Astrocyte (in vitro differentiated cells and primary cell): ENCODE data around the gene ENTR1. TPM values are rescaled to one million over a fixed set of nuclear protein-coding genes. Genes with fewer than 3 reads are reported as not detected.

Experiments used
- DNase-seq: peaks from one replicate; pipeline ENCODE4 v3.0.0-alpha.2; 2010; ENCODE audit warnings: low read depth
- FAIRE-seq: peaks from 2 replicates; lab custom pipeline; 2011; peaks lifted over from hg19 to GRCh38; lab: Jason Lieb, UNC
- H2AFZ ChIP-seq: 2 replicates; pipeline ENCODE4 v1.6.0; 2012; ENCODE audit warnings: low read depth, low read length, inconsistent platforms
- H3K27ac ChIP-seq: 2 replicates; pipeline ENCODE4 v1.5.1; 2011; ENCODE audit warnings: low read depth, low read length, inconsistent platforms
- H3K27me3 ChIP-seq: 2 replicates; pipeline ENCODE4 v1.6.0; 2011; ENCODE audit warnings: low read length, inconsistent platforms; ENCODE audit not compliant: insufficient read depth
- H3K36me3 ChIP-seq: 2 replicates; pipeline ENCODE4 v1.5.1; 2011; ENCODE audit warnings: low read length, inconsistent platforms; ENCODE audit not compliant: insufficient read depth
- H3K4me1 ChIP-seq: 2 replicates; pipeline ENCODE4 v1.5.1; 2011; ENCODE audit warnings: low read length, inconsistent platforms; ENCODE audit not compliant: insufficient read depth
- H3K4me2 ChIP-seq: 2 replicates; pipeline ENCODE4 v1.6.0; 2012; ENCODE audit warnings: low read length, inconsistent platforms
- H3K4me3 ChIP-seq: 2 replicates; pipeline ENCODE4 v1.5.1; 2011; ENCODE audit warnings: low read depth, mild to moderate bottlenecking, low read length, inconsistent platforms; ENCODE audit not compliant: insufficient read depth
- H3K79me2 ChIP-seq: 2 replicates; pipeline ENCODE4 v1.6.0; 2012; ENCODE audit warnings: mild to moderate bottlenecking, low read length, inconsistent platforms; ENCODE audit not compliant: insufficient read depth
- H3K9ac ChIP-seq: 2 replicates; pipeline ENCODE4 v1.6.0; 2012; ENCODE audit warnings: mild to moderate bottlenecking, low read length, inconsistent platforms
- H3K9me3 ChIP-seq: 2 replicates; pipeline ENCODE4 v1.5.1; 2012; ENCODE audit warnings: low read depth, mild to moderate bottlenecking, low read length, inconsistent platforms; ENCODE audit not compliant: insufficient read depth
- H4K20me1 ChIP-seq: 2 replicates; pipeline ENCODE4 v1.6.0; 2012; ENCODE audit warnings: low read length, inconsistent platforms; ENCODE audit not compliant: insufficient read depth
- H3K27ac Mint-ChIP-seq: one replicate; pipeline ENCODE4 v1.8.0; 2021; ENCODE audit warnings: mild to moderate bottlenecking, mixed read lengths; ENCODE audit not compliant: unreplicated experiment
- H3K27me3 Mint-ChIP-seq: one replicate; pipeline ENCODE4 v1.8.0; 2021; ENCODE audit warnings: low read depth, mixed read lengths; ENCODE audit not compliant: unreplicated experiment
- H3K36me3 Mint-ChIP-seq: one replicate; pipeline ENCODE4 v1.8.0; 2021; ENCODE audit warnings: low read depth, mixed read lengths; ENCODE audit not compliant: unreplicated experiment
- H3K4me1 Mint-ChIP-seq: one replicate; pipeline ENCODE4 v1.8.0; 2021; ENCODE audit warnings: low read depth, mixed read lengths; ENCODE audit not compliant: unreplicated experiment
- H3K4me3 Mint-ChIP-seq: one replicate; pipeline ENCODE4 v1.8.0; 2021; ENCODE audit warnings: mild to moderate bottlenecking, moderate library complexity, mixed read lengths; ENCODE audit not compliant: unreplicated experiment
- H3K9me3 Mint-ChIP-seq: one replicate; pipeline ENCODE4 v1.8.0; 2021; ENCODE audit warnings: mild to moderate bottlenecking, mixed read lengths; ENCODE audit not compliant: unreplicated experiment
- CTCF ChIP-seq: IDR thresholded peaks from 2 replicates; pipeline ENCODE4 v1.5.1; 2011; ENCODE audit warnings: low read depth, mild to moderate bottlenecking, inconsistent platforms, low read length, moderate library complexity; ENCODE audit not compliant: insufficient read depth
- EZH2 ChIP-seq: IDR thresholded peaks from 2 replicates; pipeline ENCODE4 v1.6.1; 2012; ENCODE audit warnings: mild to moderate bottlenecking, low read length, inconsistent platforms; ENCODE audit not compliant: insufficient read depth
- total RNA-seq: library from RNA; stranded (reverse); gene quantifications from 2 replicates; pipeline ENCODE4 v1.2.1, GENCODE V29; 2021

The ENTR1 gene
- total RNA-seq, 1 donor from 2014 or later, result 71.7 TPM

- Histone ChIP-seq H3K36me3 (peaks cover 12% of the 10 kb centered on the region), H4K20me1 (peaks cover 35% of the 10 kb centered on the region), H2AFZ (no peak overlapping the region), H3K4me3 (no peak overlapping the region), H3K4me1 (peaks cover 15% of the 10 kb centered on the region), H3K27me3 (no peaks in the 10 kb centered on the region), H3K4me2 (no peak overlapping the region), H3K79me2 (peaks cover 34% of the 10 kb centered on the region), H3K9ac (no peak overlapping the region), H3K27ac (no peak overlapping the region), H3K9me3 (no peaks in the 10 kb centered on the region)
- Mint-ChIP-seq H3K4me1 (peaks cover 9% of the 10 kb centered on the region), H3K4me3 (peak overlapping the region; percentile 60), H3K27ac (peak overlapping the region; percentile 26), H3K36me3 (peaks cover 11% of the 10 kb centered on the region), H3K27me3 (no peaks in the 10 kb centered on the region), H3K9me3 (no peaks in the 10 kb centered on the region)
- DNase-seq (no peak), FAIRE-seq (no peak)
- TF ChIP-seq CTCF (no peak), EZH2 (no peak)
Measured at GRCh38 chr9:136401173-136401922, 9.1 kb downstream of the ENTR1 start.

DNA sequence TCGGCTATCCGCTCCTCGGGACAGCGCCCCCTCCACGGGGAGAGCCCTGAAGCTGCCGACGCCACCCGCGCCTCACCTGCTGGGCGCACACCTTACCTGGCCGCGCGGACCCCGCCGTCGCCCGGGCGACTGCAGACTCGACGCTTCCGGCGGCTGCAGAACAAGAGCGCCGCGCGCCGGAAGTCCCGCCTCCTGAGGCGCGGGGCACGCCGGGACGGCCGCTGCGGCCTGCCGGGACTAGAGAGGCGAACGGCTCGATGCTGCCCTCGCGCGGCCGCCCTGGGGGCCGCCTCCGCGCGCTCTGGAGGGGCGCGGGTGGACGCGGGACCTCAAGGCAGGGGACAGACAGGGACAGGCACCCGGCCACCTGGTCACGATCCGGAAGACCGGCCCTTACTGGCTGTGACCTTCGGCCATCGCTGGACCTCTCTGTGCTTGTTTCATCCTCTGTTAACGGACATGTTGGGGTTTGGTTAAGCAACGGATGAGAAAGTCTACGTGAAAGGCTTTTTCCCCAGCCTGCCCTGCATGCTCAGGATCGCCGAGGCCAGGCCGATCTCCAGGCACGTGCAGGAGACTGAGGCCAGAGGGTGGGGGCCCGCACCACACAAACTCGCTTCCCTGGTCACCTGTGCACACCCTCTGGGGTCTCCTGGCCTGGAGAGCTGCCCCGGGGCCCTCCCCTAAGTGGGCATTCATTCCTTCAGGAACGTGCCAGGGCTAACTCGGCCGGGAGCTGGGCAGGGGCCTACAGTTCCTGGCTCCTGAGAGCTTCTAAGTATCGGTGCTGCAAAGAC, 10.2 kb downstream of the ENTR1 start, which contains the start of gene SNAPC4:
TSS of gene SNAPC4 (minus strand) at position 133 of the 797 bp plus-strand sequence. CDS start 1,742 bp downstream, outside the sequence.
- TF ChIP-seq CTCF (peak; percentile 42), EZH2 (no peak)
- Mint-ChIP-seq H3K4me3 (peak within 1 kb of the TSS; percentile 96), H3K4me1 (peaks cover 9% of the 10 kb centered on the region), H3K9me3 (no peaks in the 10 kb centered on the region), H3K36me3 (peaks cover 11% of the 10 kb centered on the region), H3K27ac (peak within 1 kb of the TSS; percentile 88), H3K27me3 (no peaks in the 10 kb centered on the region)
- Histone ChIP-seq H3K4me1 (peaks cover 15% of the 10 kb centered on the region), H3K9ac (peak within 1 kb of the TSS; percentile 91), H3K79me2 (peaks cover 36% of the 10 kb centered on the region), H3K4me3 (peak within 1 kb of the TSS; percentile 82), H3K9me3 (no peaks in the 10 kb centered on the region), H3K4me2 (peak within 1 kb of the TSS; percentile 99), H3K36me3 (peaks cover 13% of the 10 kb centered on the region), H4K20me1 (peaks cover 36% of the 10 kb centered on the region), H2AFZ (peak within 1 kb of the TSS; percentile 85), H3K27me3 (no peaks in the 10 kb centered on the region), H3K27ac (peak within 1 kb of the TSS; percentile 51)
- DNase-seq (peak; percentile 49), FAIRE-seq (no peak)
